Sigmoid colon (tissue), 7 donors: ENCODE results near the gene GPHN. TPM values are rescaled to one million over a fixed set of nuclear protein-coding genes. Genes with fewer than 3 reads are reported as not detected.

Source experiments
- DNase-seq: peaks from one replicate; pipeline ENCODE4 v3.0.0-alpha.2; 2019
- H3K27ac ChIP-seq, 4 donors: fragments of 200-600 bp; sonication (generic); one replicate each; pipeline ENCODE4 v1.5.1; 2016 to 2019; ENCODE audit warnings: mild to moderate bottlenecking in 1 of 4
- H3K27me3 ChIP-seq, 3 donors: fragments of 200-600 bp; sonication (generic); one replicate each; pipeline ENCODE4 v1.5.1; 2019; ENCODE audit warnings: mild to moderate bottlenecking in 1 of 3
- H3K36me3 ChIP-seq, 4 donors: fragments of 200-600 bp; sonication (generic); one replicate each; pipeline ENCODE4 v1.5.1; 2016 to 2019
- H3K4me1 ChIP-seq, 4 donors: fragments of 200-600 bp; sonication (generic); one replicate each; pipeline ENCODE4 v1.5.1; 2017 to 2019
- H3K4me3 ChIP-seq, 4 donors: fragments of 200-600 bp; sonication (generic); one replicate each; pipeline ENCODE4 v1.5.1; 2017 to 2019; ENCODE audit warnings: mild to moderate bottlenecking in 2 of 4, moderate library complexity in 1 of 4
- H3K9me3 ChIP-seq, 4 donors: fragments of 200-600 bp in 3 of 4; sonication (generic) in 3 of 4; one replicate each; pipeline versions ENCODE4 v1.5.1 to v1.6.1; 2013 to 2019
- CTCF ChIP-seq, 4 experiments: fragments of 450-650 bp in 3 of 4; fragments of 200-600 bp in 1 of 4; IDR thresholded peaks; one replicate each; pipeline ENCODE4 v1.5.1; 2016 to 2019; ENCODE audit warnings: antibody characterized with exemption in 4 of 4, mild to moderate bottlenecking in 3 of 4, moderate library complexity in 2 of 4
- EP300 ChIP-seq, 4 donors: sonication (generic); formaldehyde crosslinking; IDR thresholded peaks; one replicate each; pipeline ENCODE4 v1.6.1; 2017; ENCODE audit warnings: antibody characterized with exemption in 4 of 4
- POLR2A ChIP-seq, 2 donors: fragments of 450-650 bp; IDR thresholded peaks; one replicate each; pipeline ENCODE4 v1.6.1; 2016; ENCODE audit warnings: antibody characterized with exemption in 2 of 2, mild to moderate bottlenecking in 2 of 2, moderate library complexity in 2 of 2
- POLR2AphosphoS5 ChIP-seq, 4 donors: sonication (generic); formaldehyde crosslinking; IDR thresholded peaks; one replicate each; pipeline ENCODE4 v1.6.1; 2017; ENCODE audit warnings: antibody characterized with exemption in 4 of 4
- WGBS, 2 donors: extraction: QIAGEN DNeasy Blood & Tissue Kit; methylation state at CpG; one replicate each; pipeline ENCODE4 v1.1.7; 2013; 5-methylcytosine and 5-hydroxymethylcytosine counted together
- intact Hi-C: fragments of 100-400 bp; cut with DNase I; formaldehyde crosslinking; loops from one replicate; pipeline ENCODE4 v1.15.1; 2023
- polyA plus RNA-seq, 3 donors: library from polyadenylated mRNA; stranded (reverse); fragments of 200-250 nt; gene quantifications; one replicate each; pipeline ENCODE4 v1.2.3, GENCODE V29; 2013
- total RNA-seq, 4 donors: library from RNA; depleted of rRNA; stranded (reverse); fragments of >200 nt; gene quantifications; one replicate each; pipeline ENCODE4 v1.1.0, GENCODE V29; 2016
- donor health status: healthy with polysubstance abuse.
- donor health status: Bipolar disorder and iron deficiency.
- donor health status: healthy.

The GPHN gene
- total and polyA plus RNA-seq, 7 donors = 5.4 to 20.3 (median 14.1) TPM

- Histone ChIP-seq H3K9me3 (peaks cover 0 to 7% (median 3%) of the 10 kb centered on the region in 4 donors), H3K4me3 (no peak overlapping the region), H3K27ac (no peak overlapping the region), H3K36me3 (no peaks in the 10 kb centered on the region), H3K4me1 (peaks cover 0 to 14% (median 13%) of the 10 kb centered on the region in 4 donors), H3K27me3 (no peaks in the 10 kb centered on the region)
- no peak for TF ChIP-seq CTCF (IDR thresholded peaks at IDR 0.05)
- TF ChIP-seq EP300 (IDR thresholded peaks at IDR 0.05) = no peak
- no peak for TF ChIP-seq POLR2AphosphoS5 (IDR thresholded peaks at IDR 0.05)
- TF ChIP-seq POLR2A (IDR thresholded peaks at IDR 0.05) = no peak
- WGBS, 2 donors = 92 to 96% methylated on average over 2 of the region's 2 CpGs
- DNase-seq = no peak
- intact Hi-C loops = no loop called here
Observed at GRCh38 chr14:66619952-66620351, 112.0 kb downstream of the GPHN start.

- no peak overlapping the region for H3K4me3 ChIP-seq
- 86 to 89% methylated on average over 4 of the region's 4 CpGs for WGBS, 2 donors
- H3K27me3 ChIP-seq = no peaks in the 10 kb centered on the region
- no peaks in the 10 kb centered on the region for H3K9me3 ChIP-seq
- H3K4me1 ChIP-seq = peaks cover 0 to 36% (median 18%) of the 10 kb centered on the region in 4 donors
- H3K27ac ChIP-seq = peak overlapping the region in 1 of 4 donors; percentile 4
- DNase-seq = no peak
- no peaks in the 10 kb centered on the region for H3K36me3 ChIP-seq
- no peak for TF ChIP-seq CTCF (IDR thresholded peaks at IDR 0.05)
- no peak for TF ChIP-seq POLR2A (IDR thresholded peaks at IDR 0.05)
- no peak for TF ChIP-seq POLR2AphosphoS5 (IDR thresholded peaks at IDR 0.05)
- TF ChIP-seq EP300 (IDR thresholded peaks at IDR 0.05) = no peak
- intact Hi-C loops = no loop called here
Observed at GRCh38 chr14:66623838-66624237, 115.9 kb downstream of the GPHN start.

GRCh38 chr14:66624336-66624937 is 116.5 kb downstream of the GPHN start:
- Histone ChIP-seq H3K4me3 (no peak overlapping the region), H3K9me3 (no peaks in the 10 kb centered on the region), H3K27me3 (no peaks in the 10 kb centered on the region), H3K27ac (peak overlapping the region in 1 of 4 donors; percentile 4), H3K36me3 (no peaks in the 10 kb centered on the region), H3K4me1 (peaks cover 0 to 36% (median 18%) of the 10 kb centered on the region in 4 donors)
- 3 to 15% methylated on average over 1 of the region's 1 CpG for WGBS, 2 donors
- intact Hi-C loops = no loop called here
- DNase-seq = peak; percentile 60
- no peak for TF ChIP-seq POLR2A (IDR thresholded peaks at IDR 0.05)
- TF ChIP-seq CTCF (IDR thresholded peaks at IDR 0.05) = peak; percentile 9 to 54 (median 48)

GRCh38 chr14:66628636-66629035 is 120.7 kb downstream of the GPHN start:
- no peak overlapping the region for H3K27ac ChIP-seq
- intact Hi-C loops = no loop called here
- H3K36me3 ChIP-seq = no peaks in the 10 kb centered on the region
- H3K4me1 ChIP-seq = peaks cover 0 to 35% (median 17%) of the 10 kb centered on the region in 4 donors
- H3K9me3 ChIP-seq = no peaks in the 10 kb centered on the region
- no peaks in the 10 kb centered on the region for H3K27me3 ChIP-seq
- no peak overlapping the region for H3K4me3 ChIP-seq
- TF ChIP-seq EP300 (IDR thresholded peaks at IDR 0.05) (no peak), CTCF (IDR thresholded peaks at IDR 0.05) (no peak), POLR2A (IDR thresholded peaks at IDR 0.05) (no peak), POLR2AphosphoS5 (IDR thresholded peaks at IDR 0.05) (no peak)
- no peak for DNase-seq

GRCh38 chr14:66629499-66629898 is 121.6 kb downstream of the GPHN start:
- no peak for DNase-seq
- no peaks in the 10 kb centered on the region for H3K36me3 ChIP-seq
- no peaks in the 10 kb centered on the region for H3K27me3 ChIP-seq
- H3K27ac ChIP-seq = no peak overlapping the region
- no peak for TF ChIP-seq POLR2AphosphoS5 (IDR thresholded peaks at IDR 0.05)
- TF ChIP-seq EP300 (IDR thresholded peaks at IDR 0.05) = no peak
- no peak for TF ChIP-seq CTCF (IDR thresholded peaks at IDR 0.05)
- no peak for TF ChIP-seq POLR2A (IDR thresholded peaks at IDR 0.05)
- peaks cover 0 to 27% (median 9%) of the 10 kb centered on the region in 4 donors for H3K4me1 ChIP-seq
- H3K4me3 ChIP-seq = no peak overlapping the region
- intact Hi-C loops = no loop called here
- no peaks in the 10 kb centered on the region for H3K9me3 ChIP-seq
